Fibroblast of the conjunctiva (primary cell): ENCODE measurements around the gene ITGA3.

ENCODE experiments used
- DNase-seq: peaks from one replicate; pipeline ENCODE4 v3.0.0-alpha.2; 2010; ENCODE audit warnings: low read depth

ITGA3 gene

GRCh38 chr17:50110591-50111349 is 54.9 kb downstream of the ITGA3 start:
- DNase-seq, result no peak

- DNase-seq, result no peak
Measured at GRCh38 chr17:50111673-50112655, 56.1 kb downstream of the ITGA3 start.

DNA sequence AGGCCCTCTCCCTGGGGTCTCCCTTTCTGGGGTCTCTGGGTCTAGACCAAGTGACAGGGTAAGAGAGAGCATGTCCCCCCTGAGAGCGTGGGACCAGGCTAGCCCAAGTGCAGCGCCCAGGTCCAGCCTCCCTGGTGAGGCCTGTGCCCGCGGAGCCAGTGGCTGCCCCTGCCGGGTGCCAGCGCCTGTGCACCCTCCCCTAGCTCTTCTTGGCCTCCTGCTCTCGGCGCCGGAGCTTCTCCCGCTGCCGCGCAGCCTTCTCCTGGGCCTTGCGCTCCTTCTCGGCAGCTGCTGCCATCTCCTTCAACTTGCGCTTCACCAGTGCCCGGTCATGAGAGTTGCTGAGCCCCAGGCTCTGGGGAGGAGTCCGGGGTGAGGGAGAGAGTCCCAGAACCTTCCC is 56.8 kb downstream of the ITGA3 start:
- no peak for DNase-seq

GRCh38 chr17:50113624-50114320 is 57.9 kb downstream of the ITGA3 start:
- no peak for DNase-seq

DNA sequence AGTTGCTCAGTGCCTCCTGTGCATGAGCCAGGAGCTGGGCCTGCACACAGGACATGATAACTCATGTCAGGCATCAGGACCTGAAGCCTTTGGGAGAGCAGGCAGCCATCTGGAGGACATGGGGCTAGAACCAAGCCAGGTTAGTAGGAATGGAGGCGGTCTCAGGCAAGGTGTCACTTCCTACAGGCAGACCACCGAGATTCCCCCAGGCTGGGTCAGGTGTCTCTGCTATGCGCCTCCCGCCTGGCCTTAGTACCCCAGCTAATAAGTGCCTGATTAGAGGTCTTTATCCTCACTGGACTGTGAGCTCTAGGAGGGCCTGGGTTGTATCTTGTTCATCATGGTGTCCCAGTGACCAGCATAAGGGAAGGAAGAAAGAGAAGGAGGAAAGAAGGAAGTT is 58.5 kb downstream of the ITGA3 start:
- DNase-seq, result no peak

DNA sequence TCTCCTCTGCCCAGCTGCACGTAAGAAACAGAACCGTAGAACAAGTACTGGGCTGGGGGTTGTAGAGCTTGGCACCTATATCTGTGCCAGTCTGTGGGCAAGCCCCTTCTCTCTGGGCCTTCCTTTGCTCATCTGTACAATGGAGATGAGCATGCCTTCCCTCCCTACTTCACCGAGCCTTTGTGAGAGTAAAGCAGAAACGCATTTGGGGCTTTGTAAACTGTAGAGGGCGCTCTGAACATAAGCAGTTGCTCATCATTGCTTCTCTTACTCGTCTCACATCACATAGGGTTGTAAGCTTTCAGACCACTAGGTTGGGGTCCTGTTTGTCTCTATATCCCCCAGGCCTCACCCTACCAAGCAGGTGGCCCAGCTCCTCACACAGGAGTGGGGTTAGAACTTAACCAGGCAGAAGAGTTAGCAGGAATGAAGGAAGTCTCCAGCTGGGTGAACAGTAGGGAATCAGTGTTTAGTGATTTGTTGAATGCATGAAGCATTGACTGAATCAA is 59.0 kb downstream of the ITGA3 start:
- peak; percentile 64 for DNase-seq

GRCh38 chr17:50115756-50116155 is 59.8 kb downstream of the ITGA3 start:
- DNase-seq, result no peak

GRCh38 chr17:50117202-50118051 is 61.5 kb downstream of the ITGA3 start:
- DNase-seq, result no peak

- no peak for DNase-seq
Measured at GRCh38 chr17:50118076-50118827, 62.3 kb downstream of the ITGA3 start.

- DNase-seq, result no peak
Measured at GRCh38 chr17:50118828-50119218, 62.9 kb downstream of the ITGA3 start.

DNA sequence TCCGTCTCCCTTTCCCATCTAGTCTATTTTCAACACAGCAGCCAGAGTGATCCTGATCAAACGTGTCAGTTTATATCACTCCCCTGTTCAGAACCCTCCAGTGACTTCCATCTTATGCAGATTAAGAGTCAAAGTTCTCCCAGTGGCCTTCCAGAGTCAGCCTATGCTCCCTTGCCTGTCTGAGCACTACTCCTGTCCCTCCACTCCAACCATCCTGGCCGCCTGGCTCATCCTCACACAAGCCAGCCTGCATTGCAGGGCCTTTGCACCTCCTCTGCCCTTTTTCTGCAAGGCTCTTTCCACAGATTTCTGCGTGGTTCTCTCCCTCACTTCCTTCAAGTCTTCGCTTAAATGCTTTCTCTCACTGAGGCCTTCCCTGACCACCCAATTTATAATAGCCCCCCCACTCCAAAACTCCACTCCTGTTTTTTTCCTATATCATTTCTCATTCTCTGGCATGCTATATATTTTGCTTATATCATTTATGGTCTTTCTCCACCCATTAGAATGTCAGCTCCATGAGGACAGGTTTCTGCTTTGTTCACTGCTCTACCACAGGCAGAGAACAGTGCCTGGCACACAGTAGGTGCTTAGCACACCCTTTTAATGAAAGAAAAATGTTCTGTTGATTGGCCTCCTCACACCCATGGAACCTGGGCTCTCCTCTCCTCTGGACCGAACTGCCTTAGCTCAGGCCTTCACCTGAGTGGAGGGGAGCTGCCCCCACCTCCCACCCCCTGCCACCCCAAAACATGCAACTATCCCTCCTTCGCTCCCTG is 64.8 kb downstream of the ITGA3 start:
- no peak for DNase-seq

GRCh38 chr17:50122945-50123344 is 67.0 kb downstream of the ITGA3 start:
- DNase-seq, result no peak

- no peak for DNase-seq
Measured at GRCh38 chr17:50123649-50124349, 67.9 kb downstream of the ITGA3 start.

GRCh38 chr17:50125420-50125997 is 69.6 kb downstream of the ITGA3 start:
- DNase-seq, result no peak

- DNase-seq, result no peak
Measured at GRCh38 chr17:50127697-50128361, 71.9 kb downstream of the ITGA3 start.

GRCh38 chr17:50128441-50129352 is 72.8 kb downstream of the ITGA3 start:
- no peak for DNase-seq

DNA sequence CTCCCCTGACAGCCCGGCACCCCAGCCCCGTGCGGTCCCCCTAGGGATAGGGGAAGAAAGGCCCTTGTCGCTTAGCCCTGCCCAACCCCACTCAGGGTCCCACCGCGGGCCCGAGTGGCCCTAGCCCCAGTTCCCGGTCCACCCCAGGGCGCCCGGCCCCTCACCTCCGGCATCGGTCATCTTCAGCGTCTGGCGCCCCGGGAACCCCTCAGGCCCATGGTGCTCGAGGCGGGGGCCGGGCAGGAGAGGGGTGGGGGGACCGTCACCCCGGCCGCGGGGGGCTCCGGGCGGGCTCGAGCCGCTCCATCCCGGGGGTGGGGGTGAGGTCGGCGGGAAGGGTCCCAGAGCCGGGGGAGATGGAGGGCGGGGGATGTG is 73.4 kb downstream of the ITGA3 start:
- no peak for DNase-seq
